H9 (cell line): ENCODE results near the gene ZCCHC7. TPM values are rescaled to one million over a fixed set of nuclear protein-coding genes. Genes with fewer than 3 reads are reported as not detected.

ENCODE experiments used
- DNase-seq: peaks from one replicate; pipeline ENCODE4 v3.0.0-alpha.2; 2017
- H2AFZ ChIP-seq: one replicate; pipeline ENCODE4 v1.6.1; 2013; ENCODE audit warnings: mild to moderate bottlenecking, low read length, control low read depth, moderate library complexity
- H2AK5ac ChIP-seq: 2 replicates; pipeline ENCODE4 v1.6.1; 2013; ENCODE audit warnings: low read length, control low read depth, mixed read lengths; ENCODE audit not compliant: insufficient read length
- H2BK120ac ChIP-seq: one replicate; pipeline ENCODE4 v1.6.1; 2013; ENCODE audit warnings: low read depth, mild to moderate bottlenecking, low read length, control low read depth, inconsistent platforms; ENCODE audit not compliant: poor library complexity, severe bottlenecking
- H2BK12ac ChIP-seq: 2 replicates; pipeline ENCODE4 v1.6.1; 2013; ENCODE audit warnings: low read length, control low read depth, mixed read lengths, low read depth; ENCODE audit not compliant: insufficient read length
- H2BK15ac ChIP-seq: 2 replicates; pipeline ENCODE4 v1.6.1; 2013; ENCODE audit warnings: low read depth, low read length, control low read depth
- H2BK20ac ChIP-seq: one replicate; pipeline ENCODE4 v1.6.1; 2013; ENCODE audit warnings: low read depth, mild to moderate bottlenecking, low read length, control low read depth, inconsistent platforms; ENCODE audit not compliant: poor library complexity, severe bottlenecking
- H2BK5ac ChIP-seq: 2 replicates; pipeline ENCODE4 v1.6.1; 2013; ENCODE audit warnings: low read length, control low read depth, mixed read lengths; ENCODE audit not compliant: insufficient read length
- H3K14ac ChIP-seq: 2 replicates; pipeline ENCODE4 v1.6.1; 2013; ENCODE audit warnings: low read length, control low read depth; ENCODE audit not compliant: insufficient read depth
- H3K18ac ChIP-seq: 2 replicates; pipeline ENCODE4 v1.6.1; 2013; ENCODE audit warnings: low read depth, mild to moderate bottlenecking, mixed read lengths, low read length, control low read depth; ENCODE audit not compliant: insufficient read length
- H3K23ac ChIP-seq: 2 replicates; pipeline ENCODE4 v1.6.1; 2013; ENCODE audit warnings: low read length, control low read depth, mixed read lengths, low read depth; ENCODE audit not compliant: insufficient read length
- H3K23me2 ChIP-seq: 2 replicates; pipeline ENCODE4 v1.6.1; 2013; ENCODE audit warnings: low read depth, mild to moderate bottlenecking, mixed read lengths, low read length, control low read depth; ENCODE audit not compliant: insufficient read length, poor library complexity, severe bottlenecking
- H3K27ac ChIP-seq: 2 replicates; pipeline ENCODE4 v1.5.1; 2013; ENCODE audit warnings: low read length, control low read depth, mixed read lengths, low read depth; ENCODE audit not compliant: insufficient read length
- H3K27me3 ChIP-seq: 2 replicates; pipeline ENCODE4 v1.6.1; 2013; ENCODE audit warnings: low read length, control low read depth, inconsistent platforms; ENCODE audit not compliant: insufficient read depth
- H3K4ac ChIP-seq: 2 replicates; pipeline ENCODE4 v1.6.1; 2013; ENCODE audit warnings: low read depth, mild to moderate bottlenecking, control low read depth, inconsistent platforms, low read length, moderate library complexity
- H3K4me1 ChIP-seq: 2 replicates; pipeline ENCODE4 v1.6.1; 2013; ENCODE audit warnings: low read length, control low read depth, inconsistent platforms; ENCODE audit not compliant: insufficient read depth
- H3K4me2 ChIP-seq: 2 replicates; pipeline ENCODE4 v1.6.1; 2013; ENCODE audit warnings: low read length, control low read depth, mixed read lengths; ENCODE audit not compliant: insufficient read length, insufficient read depth
- H3K56ac ChIP-seq: 2 replicates; pipeline ENCODE4 v1.6.1; 2013; ENCODE audit warnings: low read depth, mild to moderate bottlenecking, mixed read lengths, low read length, control low read depth; ENCODE audit not compliant: insufficient read length
- H3K79me1 ChIP-seq: 2 replicates; pipeline ENCODE4 v1.6.1; 2013; ENCODE audit warnings: low read depth, mild to moderate bottlenecking, moderate library complexity, low read length, control low read depth, inconsistent platforms; ENCODE audit not compliant: insufficient read depth, poor library complexity, severe bottlenecking
- H3K79me2 ChIP-seq: 2 replicates; pipeline ENCODE4 v1.6.1; 2013; ENCODE audit warnings: low read length, control low read depth, inconsistent platforms; ENCODE audit not compliant: insufficient read depth
- H3K9ac ChIP-seq: 2 replicates; pipeline ENCODE4 v1.6.1; 2013; ENCODE audit warnings: low read length, control low read depth, mixed read lengths; ENCODE audit not compliant: insufficient read length; ENCODE audit errors: extremely low read depth
- H3K9me3 ChIP-seq: one replicate; pipeline ENCODE4 v1.6.1; 2013; ENCODE audit warnings: low read depth, low read length, inconsistent platforms; ENCODE audit not compliant: control insufficient read depth
- H3T11ph ChIP-seq: one replicate; pipeline ENCODE4 v1.6.1; 2013; ENCODE audit warnings: mild to moderate bottlenecking, low read length, control low read depth, inconsistent platforms
- H4K20me1 ChIP-seq: one replicate; pipeline ENCODE4 v1.6.1; 2013; ENCODE audit not compliant: control insufficient read depth, insufficient read length, insufficient read depth
- H4K5ac ChIP-seq: 2 replicates; pipeline ENCODE4 v1.6.1; 2013; ENCODE audit warnings: low read depth, mild to moderate bottlenecking, mixed read lengths, low read length, control low read depth; ENCODE audit not compliant: insufficient read length
- H4K8ac ChIP-seq: replicated peaks from 2 replicates; pipeline ENCODE4 v1.6.1; 2013; ENCODE audit warnings: low read length, control low read depth, mixed read lengths, low read depth; ENCODE audit not compliant: insufficient read length
- H4K91ac ChIP-seq: 2 replicates; pipeline ENCODE4 v1.6.1; 2013; ENCODE audit warnings: low read depth, mild to moderate bottlenecking, moderate library complexity, mixed read lengths, low read length, control low read depth; ENCODE audit not compliant: insufficient read length
- H3K27ac Mint-ChIP-seq, 3 experiments: 2 replicates in 2 of 3; 3 replicates in 1 of 3; pipeline ENCODE4 v1.8.0; 2020 to 2021; ENCODE audit warnings: mixed read lengths in 3 of 3, mild to moderate bottlenecking in 1 of 3, moderate library complexity in 1 of 3
- H3K27me3 Mint-ChIP-seq: 2 replicates; pipeline ENCODE4 v1.8.0; 2021; ENCODE audit warnings: low read depth, mild to moderate bottlenecking, moderate library complexity, mixed read lengths
- H3K36me3 Mint-ChIP-seq, 3 experiments: 2 replicates in 2 of 3; 3 replicates in 1 of 3; pipeline ENCODE4 v1.8.0; 2020 to 2021; ENCODE audit warnings: low read depth in 3 of 3, mixed read lengths in 3 of 3; ENCODE audit not compliant: insufficient read depth in 1 of 3
- H3K4me1 Mint-ChIP-seq, 2 experiments: 2 replicates each; pipeline ENCODE4 v1.8.0; 2020; ENCODE audit warnings: mixed read lengths in 2 of 2
- H3K4me3 Mint-ChIP-seq, 2 experiments: 2 replicates in 1 of 2; 3 replicates in 1 of 2; pipeline ENCODE4 v1.8.0; 2020 to 2021; ENCODE audit warnings: mild to moderate bottlenecking in 2 of 2, mixed read lengths in 2 of 2, moderate library complexity in 1 of 2
- H3K9me3 Mint-ChIP-seq, 2 experiments: 2 replicates in 1 of 2; 3 replicates in 1 of 2; pipeline ENCODE4 v1.8.0; 2020; ENCODE audit warnings: mild to moderate bottlenecking in 2 of 2, mixed read lengths in 2 of 2, moderate library complexity in 1 of 2
- CTCF ChIP-seq: fragments of 200-600 bp; sonication (generic); conservative IDR thresholded peaks from 3 replicates; pipeline ENCODE4 v1.8.0; 2021; ENCODE audit warnings: antibody characterized with exemption, mild to moderate bottlenecking
- WGBS: extraction: QIAGEN DNeasy Blood & Tissue Kit; methylation state at CpG from one replicate; pipeline ENCODE4 v1.1.7; 2013; ENCODE audit warnings: missing lambda C conversion rate, low lambda C conversion rate, mixed read lengths; ENCODE audit not compliant: insufficient read length; ENCODE audit errors: extremely low coverage; 5-methylcytosine and 5-hydroxymethylcytosine counted together
- total RNA-seq: library from RNA; stranded (reverse); gene quantifications from 2 replicates; pipeline ENCODE4 v1.2.1, GENCODE V29; 2021

Gene ZCCHC7
- total RNA-seq, 1 experiment from 2014 or later: 20.3 TPM

DNA sequence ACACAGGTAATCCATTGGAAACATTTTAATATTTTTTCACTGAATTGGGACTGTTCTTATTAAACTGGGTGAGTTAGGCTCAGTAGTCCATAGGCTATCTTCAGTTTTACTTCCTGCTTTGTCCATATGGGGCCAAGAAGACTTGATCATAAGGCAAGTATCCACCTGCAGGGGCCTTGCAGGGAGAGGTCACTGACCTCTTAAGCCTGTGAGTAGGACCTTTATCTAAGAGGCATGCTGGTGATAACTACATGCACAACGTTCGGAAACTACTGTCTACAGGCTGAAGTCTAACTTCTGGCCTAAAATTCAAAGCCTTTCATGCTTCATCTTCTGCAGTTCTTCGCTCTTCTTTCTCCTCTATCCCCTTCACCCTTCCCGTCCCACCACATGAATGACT lies 242.1 kb downstream of the ZCCHC7 start:
- Histone ChIP-seq H4K91ac (no peak overlapping the region), H2AFZ (no peak overlapping the region), H3K27me3 (no peaks in the 10 kb centered on the region), H2BK20ac (no peak overlapping the region), H3K23me2 (no peaks in the 10 kb centered on the region), H3K4ac (no peak overlapping the region), H3K4me2 (no peak overlapping the region), H3K79me1 (no peaks in the 10 kb centered on the region), H3K9me3 (no peaks in the 10 kb centered on the region), H2BK15ac (no peak overlapping the region), H2AK5ac (no peak overlapping the region), H2BK120ac (no peak overlapping the region), H3K79me2 (no peaks in the 10 kb centered on the region), H2BK12ac (no peak overlapping the region), H3K4me1 (no peaks in the 10 kb centered on the region; the same call in 1 of the 2 replicates), H3K56ac (no peak overlapping the region), H4K20me1 (peaks cover 3% of the 10 kb centered on the region), H3K14ac (no peak overlapping the region), H3K18ac (no peak overlapping the region), H4K8ac (no peak overlapping the region), H3K9ac (no peak overlapping the region), H3K23ac (no peak overlapping the region), H4K5ac (no peak overlapping the region), H2BK5ac (no peak overlapping the region), H3T11ph (no peak overlapping the region), H3K27ac (no peak overlapping the region)
- Mint-ChIP-seq H3K9me3 (no peaks in the 10 kb centered on the region), H3K27ac (no peak overlapping the region), H3K36me3 (no peaks in the 10 kb centered on the region), H3K4me1 (no peaks in the 10 kb centered on the region), H3K4me3 (no peak overlapping the region), H3K27me3 (no peaks in the 10 kb centered on the region; the same call in 1 of the 2 replicates)
- no CpG with 5 or more reads among the region's 4 CpGs for WGBS
- DNase-seq: no peak
- TF ChIP-seq CTCF: no peak
